D721Med (cell line): ENCODE results near the gene AQR.

Source experiments
- DNase-seq: peaks from one replicate; pipeline ENCODE4 v3.0.0; 2011; ENCODE audit warnings: low spot score; ENCODE audit not compliant: insufficient read length
- FAIRE-seq: peaks from 2 replicates; lab custom pipeline; 2011; peaks lifted over from hg19 to GRCh38; lab: Jason Lieb, UNC
- TF ChIP-seq, protein P1 (sequence below): IDR thresholded peaks from 2 replicates; pipeline ENCODE4 v1.5.1; 2012; ENCODE audit warnings: mild to moderate bottlenecking, control low read depth; ENCODE audit not compliant: insufficient read depth; ENCODE audit errors: missing control alignments

The AQR gene

DNA sequence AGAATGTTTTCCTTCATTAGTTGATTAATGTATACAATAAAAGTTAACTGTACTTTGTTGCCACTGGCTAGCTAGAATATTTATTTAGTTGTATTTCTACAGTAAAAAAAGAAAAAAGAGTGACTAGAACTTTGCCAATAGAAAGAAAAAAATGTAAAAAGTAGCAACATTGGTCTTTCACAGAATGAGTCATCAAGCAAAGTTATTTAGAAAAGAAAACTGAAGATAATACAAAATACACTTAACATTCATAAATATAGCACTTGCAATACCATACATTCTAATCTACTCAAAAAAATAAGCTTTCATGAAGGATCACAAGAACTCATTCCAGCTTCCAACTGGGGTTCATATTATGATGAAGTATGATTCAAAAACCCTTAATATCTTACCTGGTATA is 83.4 kb downstream of the AQR start:
- TF ChIP-seq, protein P1, sequence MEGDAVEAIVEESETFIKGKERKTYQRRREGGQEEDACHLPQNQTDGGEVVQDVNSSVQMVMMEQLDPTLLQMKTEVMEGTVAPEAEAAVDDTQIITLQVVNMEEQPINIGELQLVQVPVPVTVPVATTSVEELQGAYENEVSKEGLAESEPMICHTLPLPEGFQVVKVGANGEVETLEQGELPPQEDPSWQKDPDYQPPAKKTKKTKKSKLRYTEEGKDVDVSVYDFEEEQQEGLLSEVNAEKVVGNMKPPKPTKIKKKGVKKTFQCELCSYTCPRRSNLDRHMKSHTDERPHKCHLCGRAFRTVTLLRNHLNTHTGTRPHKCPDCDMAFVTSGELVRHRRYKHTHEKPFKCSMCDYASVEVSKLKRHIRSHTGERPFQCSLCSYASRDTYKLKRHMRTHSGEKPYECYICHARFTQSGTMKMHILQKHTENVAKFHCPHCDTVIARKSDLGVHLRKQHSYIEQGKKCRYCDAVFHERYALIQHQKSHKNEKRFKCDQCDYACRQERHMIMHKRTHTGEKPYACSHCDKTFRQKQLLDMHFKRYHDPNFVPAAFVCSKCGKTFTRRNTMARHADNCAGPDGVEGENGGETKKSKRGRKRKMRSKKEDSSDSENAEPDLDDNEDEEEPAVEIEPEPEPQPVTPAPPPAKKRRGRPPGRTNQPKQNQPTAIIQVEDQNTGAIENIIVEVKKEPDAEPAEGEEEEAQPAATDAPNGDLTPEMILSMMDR, result no peak
- FAIRE-seq, result no peak
- DNase-seq, result no peak

DNA sequence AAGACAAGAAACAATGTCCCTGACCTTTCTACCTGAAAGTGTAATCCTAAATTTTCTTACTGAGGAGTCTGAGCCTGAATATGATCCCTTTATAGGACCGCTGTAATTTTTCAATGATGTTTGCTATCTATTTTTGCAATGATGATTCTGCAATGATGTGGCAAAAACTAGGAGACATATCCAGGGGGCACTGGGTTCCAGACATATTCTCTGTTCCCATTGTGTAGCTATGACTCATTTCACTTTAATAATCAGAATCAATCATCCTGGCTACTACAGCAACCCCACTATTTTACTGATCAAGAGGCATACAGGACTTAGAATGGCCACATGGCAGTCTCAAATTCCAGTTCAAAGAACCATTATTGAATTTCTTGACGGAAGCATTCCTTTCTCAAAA is 85.9 kb downstream of the AQR start:
- TF ChIP-seq, protein P1, result no peak
- FAIRE-seq (no peak), DNase-seq (no peak)

DNA sequence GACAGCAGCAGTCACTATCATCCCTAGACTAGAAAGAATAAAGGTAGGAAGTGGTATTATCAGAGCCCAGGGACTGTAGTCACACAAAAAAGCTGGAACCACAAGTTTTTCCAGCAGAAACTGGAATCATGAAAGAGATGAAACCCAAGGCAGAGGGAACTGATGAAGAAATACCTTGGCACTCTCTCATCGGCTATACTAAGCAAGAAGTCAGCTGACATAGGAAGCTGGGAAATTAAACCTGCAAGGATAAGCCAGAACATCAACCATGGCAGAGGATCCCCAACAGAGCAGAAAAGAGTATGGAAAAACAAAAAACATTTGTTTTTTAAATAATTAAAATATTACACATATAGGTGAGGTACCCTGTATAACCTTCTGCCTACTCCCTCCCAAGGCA is 86.5 kb downstream of the AQR start:
- no peak for DNase-seq
- FAIRE-seq, result no peak
- TF ChIP-seq, protein P1, result no peak

DNA sequence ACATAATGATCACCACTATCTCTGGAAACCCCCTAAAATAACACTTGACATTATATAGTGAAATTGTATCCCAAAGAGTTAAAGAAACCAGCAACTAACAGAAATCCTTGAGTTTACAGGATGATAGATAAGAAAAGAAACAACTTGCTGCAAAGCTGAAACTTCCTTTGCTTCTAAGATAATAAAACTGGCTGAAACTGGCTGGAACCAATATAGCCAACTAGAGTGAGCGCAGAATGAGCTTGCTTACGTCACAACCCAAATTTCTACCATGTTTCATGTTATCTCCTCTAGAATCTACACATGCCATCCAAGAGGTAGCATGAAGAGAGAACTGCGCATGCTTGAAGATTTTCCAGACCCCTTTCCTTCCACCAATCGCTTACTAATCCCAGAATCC is 90.4 kb downstream of the AQR start:
- FAIRE-seq, result no peak
- no peak for DNase-seq
- TF ChIP-seq, protein P1, result no peak

GRCh38 chr15:34876640-34877039 is 92.9 kb downstream of the AQR start:
- DNase-seq (no peak), FAIRE-seq (no peak)

DNA sequence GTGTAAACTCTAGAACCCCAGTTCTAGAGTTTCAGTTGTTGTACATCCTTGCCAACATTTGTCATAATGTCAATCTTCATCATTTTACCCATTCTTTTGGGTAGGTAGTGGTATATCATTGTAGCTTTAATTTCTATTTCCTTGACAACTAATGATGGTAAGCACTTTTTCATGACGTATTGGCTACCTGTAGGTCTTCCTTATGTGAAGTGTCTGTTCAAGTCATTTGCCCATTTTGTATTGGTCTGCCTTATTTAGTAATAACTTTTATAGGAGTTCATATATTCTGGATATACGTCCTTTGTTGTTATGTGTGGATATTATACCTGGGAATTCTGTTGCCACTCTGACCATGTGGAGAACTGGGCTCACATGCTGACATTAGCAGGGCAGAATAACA is 100.4 kb downstream of the AQR start:
- FAIRE-seq, result no peak
- TF ChIP-seq, protein P1, result no peak
- DNase-seq, result no peak

More at GRCh38 chr15:34876640-34877039, 92.9 kb downstream of the AQR start:
- TF ChIP-seq, protein P1, result no peak

- TF ChIP-seq, protein P1, result no peak
- no peak for DNase-seq
- FAIRE-seq, result no peak
These were observed 104.0 kb downstream of the AQR start for GRCh38 chr15:34865531-34865930.
